Skin epidermis (tissue), 12 donors: Measurements from ENCODE around the gene XXYLT1.

Experiments used
- H3K27ac ChIP-seq, 21 experiments: fragments of 200-600 bp; sonication (generic) in 11 of 21; one replicate each; pipeline ENCODE4 v1.5.0; 2020; ENCODE audit warnings: mild to moderate bottlenecking in 3 of 21, inconsistent platforms in 2 of 21, moderate library complexity in 2 of 21
- H3K4me3 ChIP-seq, 7 experiments: fragments of 200-600 bp; sonication (generic) in 2 of 7; one replicate each; pipeline ENCODE4 v1.5.0; 2020; ENCODE audit warnings: inconsistent platforms in 2 of 7, mild to moderate bottlenecking in 2 of 7, moderate library complexity in 1 of 7

Gene XXYLT1

GRCh38 chr3:195036203-195036505, 234.8 kb downstream of the XXYLT1 start:
- Histone ChIP-seq H3K4me3 (no peak overlapping the region), H3K27ac (no peak overlapping the region)

GRCh38 chr3:195035345-195036202, 235.4 kb downstream of the XXYLT1 start:
- Histone ChIP-seq H3K4me3 (no peak overlapping the region), H3K27ac (no peak overlapping the region)

- H3K4me3 ChIP-seq: no peak overlapping the region
- H3K27ac ChIP-seq: no peak overlapping the region
Observed at GRCh38 chr3:195034541-195034940, 236.4 kb downstream of the XXYLT1 start.

GRCh38 chr3:195034101-195034500, 236.9 kb downstream of the XXYLT1 start:
- no peak overlapping the region for H3K4me3 ChIP-seq
- H3K27ac ChIP-seq: no peak overlapping the region

GRCh38 chr3:195033531-195034091, 237.3 kb downstream of the XXYLT1 start:
- H3K4me3 ChIP-seq: no peak overlapping the region
- no peak overlapping the region for H3K27ac ChIP-seq

GRCh38 chr3:195032955-195033354, 238.0 kb downstream of the XXYLT1 start:
- H3K27ac ChIP-seq: no peak overlapping the region
- no peak overlapping the region for H3K4me3 ChIP-seq

- no peak overlapping the region for H3K4me3 ChIP-seq
- peak overlapping the region in 3 of 21 experiments; percentile 76 to 86 (median 85) for H3K27ac ChIP-seq
Observed at GRCh38 chr3:195032106-195032759, 238.7 kb downstream of the XXYLT1 start.

- H3K27ac ChIP-seq: peak overlapping the region in 12 of 21 experiments; percentile 52 to 86 (median 72)
- H3K4me3 ChIP-seq: no peak overlapping the region
Observed at GRCh38 chr3:195031574-195032003, 239.4 kb downstream of the XXYLT1 start.

- Histone ChIP-seq H3K4me3 (no peak overlapping the region), H3K27ac (peak overlapping the region in 18 of 21 experiments; percentile 10 to 86 (median 66))
Observed at GRCh38 chr3:195030791-195031321, 240.1 kb downstream of the XXYLT1 start.

GRCh38 chr3:195028877-195029606, 241.9 kb downstream of the XXYLT1 start:
- no peak overlapping the region for H3K27ac ChIP-seq

GRCh38 chr3:195025884-195026200, 245.1 kb downstream of the XXYLT1 start:
- no peak overlapping the region for H3K4me3 ChIP-seq
- no peak overlapping the region for H3K27ac ChIP-seq

More at GRCh38 chr3:195028877-195029606, 241.9 kb downstream of the XXYLT1 start:
- H3K4me3 ChIP-seq: no peak overlapping the region

- no peak overlapping the region for H3K4me3 ChIP-seq
- H3K27ac ChIP-seq: no peak overlapping the region
Observed at GRCh38 chr3:195025056-195025883, 245.7 kb downstream of the XXYLT1 start.

- Histone ChIP-seq H3K27ac (no peak overlapping the region), H3K4me3 (no peak overlapping the region)
Observed at GRCh38 chr3:195023989-195024388, 247.0 kb downstream of the XXYLT1 start.

- Histone ChIP-seq H3K27ac (no peak overlapping the region), H3K4me3 (no peak overlapping the region)
Observed at GRCh38 chr3:195023576-195023975, 247.4 kb downstream of the XXYLT1 start.

- Histone ChIP-seq H3K4me3 (no peak overlapping the region), H3K27ac (no peak overlapping the region)
Observed at GRCh38 chr3:195021692-195022091, 249.3 kb downstream of the XXYLT1 start.

- Histone ChIP-seq H3K4me3 (no peak overlapping the region), H3K27ac (no peak overlapping the region)
Observed at GRCh38 chr3:195020921-195021320, 250.0 kb downstream of the XXYLT1 start.

- Histone ChIP-seq H3K4me3 (no peak overlapping the region), H3K27ac (no peak overlapping the region)
Observed at GRCh38 chr3:195020185-195020584, 250.8 kb downstream of the XXYLT1 start.

- Histone ChIP-seq H3K27ac (no peak overlapping the region), H3K4me3 (no peak overlapping the region)
Observed at GRCh38 chr3:195019335-195019734, 251.6 kb downstream of the XXYLT1 start.
